Measurements from ENCODE around the gene OSMR.

OSMR gene

GRCh38 chr5:38871058-38871605 lies 25.3 kb downstream of the OSMR start:
- DNase-seq (ENCODE audit: low read depth): no peak
- no peak overlapping the region for H3K4me3 ChIP-seq (ENCODE audit: low read depth, low read length)
- TF ChIP-seq CTCF (IDR thresholded peaks at IDR 0.05; ENCODE audit: insufficient read depth, low read depth, low read length, missing control alignments): no peak

- TF ChIP-seq CTCF (IDR thresholded peaks at IDR 0.05; ENCODE audit: insufficient read depth, low read depth, low read length, missing control alignments): no peak
- no peak for DNase-seq (ENCODE audit: low read depth)
- no peak overlapping the region for H3K4me3 ChIP-seq (ENCODE audit: low read depth, low read length)
These were observed 26.2 kb downstream of the OSMR start for GRCh38 chr5:38871790-38872551.

- no peak for TF ChIP-seq CTCF (IDR thresholded peaks at IDR 0.05; ENCODE audit: insufficient read depth, low read depth, low read length, missing control alignments)
- H3K4me3 ChIP-seq (ENCODE audit: low read depth, low read length): no peak overlapping the region
- DNase-seq (ENCODE audit: low read depth): no peak
These were observed 27.0 kb downstream of the OSMR start for GRCh38 chr5:38872826-38873225.

- TF ChIP-seq CTCF (IDR thresholded peaks at IDR 0.05; ENCODE audit: insufficient read depth, low read depth, low read length, missing control alignments): no peak
- H3K4me3 ChIP-seq (ENCODE audit: low read depth, low read length): no peak overlapping the region
- DNase-seq (ENCODE audit: low read depth): no peak
These were observed 29.2 kb downstream of the OSMR start for GRCh38 chr5:38874948-38875456.

GRCh38 chr5:38878391-38879077 lies 32.7 kb downstream of the OSMR start:
- no peak for DNase-seq (ENCODE audit: low read depth)
- H3K4me3 ChIP-seq (ENCODE audit: low read depth, low read length): no peak overlapping the region
- TF ChIP-seq CTCF (IDR thresholded peaks at IDR 0.05; ENCODE audit: insufficient read depth, low read depth, low read length, missing control alignments): no peak

- no peak for TF ChIP-seq CTCF (IDR thresholded peaks at IDR 0.05; ENCODE audit: insufficient read depth, low read depth, low read length, missing control alignments)
- peak; percentile 13 for DNase-seq (ENCODE audit: low read depth)
- no peak overlapping the region for H3K4me3 ChIP-seq (ENCODE audit: low read depth, low read length)
These were observed 33.3 kb downstream of the OSMR start for GRCh38 chr5:38879078-38879460.

Measured in GM12865 (cell line).